NCI-H82 treated with DMSO at 0.1 percent for 48 hours (cell line): Measurements from ENCODE around the gene GTF3C4.
"Not testable (repeated sequence)": the region's sequence is repeated elsewhere in the genome, so short reads cannot be mapped to it uniquely, and the experiment has no call there.

Experiments
- DNase-seq: peaks from one replicate; lab custom pipeline; 2025; ENCODE audit not compliant: unreplicated experiment; lab: John Stamatoyannopoulos, UW

Gene GTF3C4

GRCh38 chr9:132698989-132699388 is 28.7 kb downstream of the GTF3C4 start:
- no peak for DNase-seq

- DNase-seq = no peak
Observed at GRCh38 chr9:132699956-132700355, 29.7 kb downstream of the GTF3C4 start.

- no peak for DNase-seq
Observed at GRCh38 chr9:132702254-132702653, 32.0 kb downstream of the GTF3C4 start.

GRCh38 chr9:132703336-132703735 is 33.1 kb downstream of the GTF3C4 start:
- no peak for DNase-seq

GRCh38 chr9:132708239-132708638 is 38.0 kb downstream of the GTF3C4 start:
- DNase-seq = no peak

- DNase-seq = no peak
Observed at GRCh38 chr9:132708769-132709430, 38.6 kb downstream of the GTF3C4 start.

GRCh38 chr9:132710333-132710732 is 40.1 kb downstream of the GTF3C4 start:
- DNase-seq = no peak

- not testable (repeated sequence) for DNase-seq
Observed at GRCh38 chr9:132711152-132711551, 40.9 kb downstream of the GTF3C4 start.

GRCh38 chr9:132711846-132712245 is 41.6 kb downstream of the GTF3C4 start:
- no peak for DNase-seq

- no peak for DNase-seq
Observed at GRCh38 chr9:132712753-132713152, 42.5 kb downstream of the GTF3C4 start.

GRCh38 chr9:132716007-132716406 is 45.7 kb downstream of the GTF3C4 start:
- DNase-seq = no peak

GRCh38 chr9:132717326-132717945 is 47.2 kb downstream of the GTF3C4 start:
- DNase-seq = no peak

GRCh38 chr9:132718381-132718928 is 48.2 kb downstream of the GTF3C4 start:
- not testable (repeated sequence) for DNase-seq

- no peak for DNase-seq
Observed at GRCh38 chr9:132721661-132722060, 51.4 kb downstream of the GTF3C4 start.

GRCh38 chr9:132722564-132723065 is 52.4 kb downstream of the GTF3C4 start:
- DNase-seq = no peak

- DNase-seq = no peak
Observed at GRCh38 chr9:132723809-132724208, 53.5 kb downstream of the GTF3C4 start.

GRCh38 chr9:132725306-132725705 is 55.0 kb downstream of the GTF3C4 start:
- no peak for DNase-seq

- no peak for DNase-seq
Observed at GRCh38 chr9:132726576-132727130, 56.4 kb downstream of the GTF3C4 start.

GRCh38 chr9:132728071-132728470 is 57.8 kb downstream of the GTF3C4 start:
- DNase-seq = no peak

GRCh38 chr9:132728497-132728896 is 58.2 kb downstream of the GTF3C4 start:
- DNase-seq = no peak

GRCh38 chr9:132729235-132729890 is 59.1 kb downstream of the GTF3C4 start:
- no peak for DNase-seq
